PFSK-1 (cell line): ENCODE measurements around the gene SIL1.

Experiments used
- POLR2AphosphoS5 ChIP-seq: IDR thresholded peaks from 2 replicates; pipeline ENCODE4 v1.6.1; 2012; ENCODE audit warnings: low read depth, mild to moderate bottlenecking, control low read depth, low read length, moderate library complexity
- REST ChIP-seq, 2 experiments: IDR thresholded peaks; 2 replicates each; pipeline versions ENCODE4 v1.6.1 to v1.8.0; 2011 to 2012; ENCODE audit warnings: low read depth in 2 of 2, low read length in 2 of 2, control low read depth in 1 of 2, inconsistent platforms in 1 of 2, mild to moderate bottlenecking in 1 of 2, moderate library complexity in 1 of 2; ENCODE audit not compliant: insufficient read depth in 1 of 2
- SIN3A ChIP-seq: IDR thresholded peaks from 2 replicates; pipeline ENCODE4 v1.6.1; 2012; ENCODE audit warnings: mild to moderate bottlenecking, low read length, moderate library complexity, borderline replicate concordance; ENCODE audit not compliant: insufficient read depth
- TAF1 ChIP-seq: IDR thresholded peaks from 2 replicates; pipeline ENCODE4 v1.6.1; 2012; ENCODE audit warnings: low read length, control low read depth, borderline replicate concordance; ENCODE audit not compliant: insufficient read depth

- TF ChIP-seq REST (IDR thresholded peaks at IDR 0.05; ENCODE audit: insufficient read depth in 1 of 2, low read depth in 2 of 2, low read length in 2 of 2) (no peak), POLR2AphosphoS5 (no peak), SIN3A (no peak), TAF1 (no peak)
These were observed 232.5 kb downstream of the SIL1 start for GRCh38 chr5:138965626-138966025.
